Loucy (cell line): ENCODE measurements around the gene SH3PXD2A.

Experiments
- H2AFZ ChIP-seq: fragments of 200-600 bp; sonication (generic); 2 replicates; pipeline ENCODE4 v1.6.0; 2016; ENCODE audit warnings: antibody characterized with exemption, mild to moderate bottlenecking, low read length, moderate library complexity
- H3F3A ChIP-seq: fragments of 200-600 bp; 2 replicates; pipeline ENCODE4 v1.6.0; 2016; ENCODE audit warnings: antibody characterized with exemption, low read depth, mild to moderate bottlenecking
- H3K27me3 ChIP-seq: fragments of 200-600 bp; sonication (generic); 2 replicates; pipeline ENCODE4 v1.6.1; 2014; ENCODE audit warnings: low read length, mild to moderate bottlenecking; ENCODE audit not compliant: insufficient read depth, poor library complexity, severe bottlenecking
- H3K36me3 ChIP-seq: fragments of 200-600 bp; sonication (generic); 2 replicates; pipeline ENCODE4 v1.6.1; 2016; ENCODE audit warnings: low read length; ENCODE audit not compliant: insufficient read depth
- H3K4me1 ChIP-seq: fragments of 200-600 bp; sonication (generic); 2 replicates; pipeline ENCODE4 v1.5.1; 2014; ENCODE audit warnings: low read length, mild to moderate bottlenecking; ENCODE audit not compliant: insufficient read depth, poor library complexity, severe bottlenecking
- H3K4me2 ChIP-seq: fragments of 200-600 bp; sonication (generic); 2 replicates; pipeline ENCODE4 v1.6.0; 2014; ENCODE audit warnings: antibody characterized with exemption, low read length, low read depth, mild to moderate bottlenecking; ENCODE audit not compliant: poor library complexity, severe bottlenecking
- H3K4me3 ChIP-seq: fragments of 200-600 bp; sonication (generic); 2 replicates; pipeline ENCODE4 v1.5.1; 2014; ENCODE audit warnings: low read length, mild to moderate bottlenecking, mixed read lengths; ENCODE audit not compliant: poor library complexity, severe bottlenecking
- H3K79me2 ChIP-seq: fragments of 200-600 bp; sonication (generic); 2 replicates; pipeline ENCODE4 v1.6.1; 2014; ENCODE audit warnings: low read length; ENCODE audit not compliant: insufficient read depth
- H3K9ac ChIP-seq: fragments of 200-600 bp; sonication (generic); 2 replicates; pipeline ENCODE4 v1.6.0; 2014; ENCODE audit warnings: mild to moderate bottlenecking, low read depth, low read length, moderate library complexity; ENCODE audit not compliant: poor library complexity, severe bottlenecking
- H3K9me2 ChIP-seq: fragments of 200-600 bp; sonication (generic); replicated peaks from 2 replicates; pipeline ENCODE4 v1.6.1; 2016; ENCODE audit warnings: low read depth, low read length, mixed read lengths
- H3K9me3 ChIP-seq: fragments of 200-600 bp; sonication (generic); 2 replicates; pipeline ENCODE4 v1.6.1; 2014; ENCODE audit warnings: mild to moderate bottlenecking, antibody characterized with exemption, low read length, low read depth; ENCODE audit not compliant: insufficient read depth
- H4K20me1 ChIP-seq: fragments of 200-600 bp; sonication (generic); 2 replicates; pipeline ENCODE4 v1.6.0; 2014; ENCODE audit warnings: antibody characterized with exemption, low read length, mild to moderate bottlenecking; ENCODE audit not compliant: insufficient read depth, poor library complexity, severe bottlenecking
- CTCF ChIP-seq: fragments of 200-600 bp; sonication (generic); conservative IDR thresholded peaks from 2 replicates; pipeline ENCODE4 v1.5.1; 2014; ENCODE audit warnings: mild to moderate bottlenecking, antibody characterized with exemption, low read length
- EZH2phosphoT487 ChIP-seq: fragments of 200-600 bp; IDR thresholded peaks from 2 replicates; pipeline ENCODE4 v1.6.1; 2018; ENCODE audit warnings: antibody characterized with exemption, mild to moderate bottlenecking, moderate library complexity, borderline replicate concordance

The SH3PXD2A gene

DNA sequence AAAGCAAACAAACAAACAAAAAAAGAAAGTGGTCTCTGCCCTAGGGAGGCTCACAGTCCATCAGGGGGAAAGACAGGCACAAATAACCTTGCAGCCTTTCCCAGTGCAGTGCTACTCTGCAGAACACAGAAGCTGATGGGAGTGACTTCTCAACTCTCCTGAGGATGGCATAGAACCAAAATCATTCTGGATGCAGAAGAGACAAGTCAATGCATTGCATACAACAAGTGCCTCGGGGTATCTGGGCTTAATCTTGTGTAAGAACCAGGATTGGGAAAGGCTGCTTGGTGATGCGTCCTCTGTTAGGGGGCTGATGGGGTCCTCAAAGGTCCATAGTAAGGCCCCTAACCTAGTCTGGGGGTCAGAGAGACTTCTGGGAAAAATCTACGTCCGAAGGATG is 293.0 kb downstream of the SH3PXD2A start:
- Histone ChIP-seq H2AFZ (no peak overlapping the region), H3K4me1 (no peaks in the 10 kb centered on the region)
- no peak for TF ChIP-seq CTCF
- no peak for TF ChIP-seq EZH2phosphoT487

GRCh38 chr10:103560886-103561285 is 294.5 kb downstream of the SH3PXD2A start:
- H3K9me2 ChIP-seq, result no peaks in the 10 kb centered on the region
- no peak overlapping the region for H3K4me2 ChIP-seq
- H3K79me2 ChIP-seq, result no peaks in the 10 kb centered on the region
- H3K27me3 ChIP-seq, result no peaks in the 10 kb centered on the region
- H3K9me3 ChIP-seq, result no peaks in the 10 kb centered on the region
- no peaks in the 10 kb centered on the region for H4K20me1 ChIP-seq
- H3K4me1 ChIP-seq, result no peaks in the 10 kb centered on the region
- H3K9ac ChIP-seq, result no peak overlapping the region
- H3K36me3 ChIP-seq, result no peaks in the 10 kb centered on the region
- H2AFZ ChIP-seq, result no peak overlapping the region
- TF ChIP-seq CTCF (no peak), EZH2phosphoT487 (no peak)
- no peaks in the 10 kb centered on the region for H3F3A ChIP-seq
- H3K4me3 ChIP-seq, result no peak overlapping the region

More for the DNA sequence above, 293.0 kb downstream of the SH3PXD2A start:
- H3K9ac ChIP-seq, result no peak overlapping the region
- no peaks in the 10 kb centered on the region for H3K9me2 ChIP-seq
- no peaks in the 10 kb centered on the region for H3F3A ChIP-seq
- H3K4me3 ChIP-seq, result no peak overlapping the region
- H3K79me2 ChIP-seq, result no peaks in the 10 kb centered on the region
- no peaks in the 10 kb centered on the region for H3K9me3 ChIP-seq
- no peaks in the 10 kb centered on the region for H3K36me3 ChIP-seq
- H4K20me1 ChIP-seq, result no peaks in the 10 kb centered on the region
- no peak overlapping the region for H3K4me2 ChIP-seq
- H3K27me3 ChIP-seq, result no peaks in the 10 kb centered on the region

GRCh38 chr10:103559776-103560175 is 295.6 kb downstream of the SH3PXD2A start:
- Histone ChIP-seq H3K9me2 (no peaks in the 10 kb centered on the region), H3K27me3 (no peaks in the 10 kb centered on the region), H3K36me3 (no peaks in the 10 kb centered on the region), H3K79me2 (no peaks in the 10 kb centered on the region), H3K4me3 (no peak overlapping the region), H2AFZ (no peak overlapping the region), H3K9me3 (no peaks in the 10 kb centered on the region), H4K20me1 (no peaks in the 10 kb centered on the region), H3K4me1 (no peaks in the 10 kb centered on the region), H3K9ac (no peak overlapping the region), H3F3A (no peaks in the 10 kb centered on the region), H3K4me2 (no peak overlapping the region)
- TF ChIP-seq EZH2phosphoT487, result no peak
- no peak for TF ChIP-seq CTCF
